ENCODE data around the gene RHBDF1. TPM values are rescaled to one million over a fixed set of nuclear protein-coding genes. Genes with fewer than 3 reads are reported as not detected.

Gene RHBDF1
- total RNA-seq, 1 experiment from 2014 or later = 26.3 TPM

DNA sequence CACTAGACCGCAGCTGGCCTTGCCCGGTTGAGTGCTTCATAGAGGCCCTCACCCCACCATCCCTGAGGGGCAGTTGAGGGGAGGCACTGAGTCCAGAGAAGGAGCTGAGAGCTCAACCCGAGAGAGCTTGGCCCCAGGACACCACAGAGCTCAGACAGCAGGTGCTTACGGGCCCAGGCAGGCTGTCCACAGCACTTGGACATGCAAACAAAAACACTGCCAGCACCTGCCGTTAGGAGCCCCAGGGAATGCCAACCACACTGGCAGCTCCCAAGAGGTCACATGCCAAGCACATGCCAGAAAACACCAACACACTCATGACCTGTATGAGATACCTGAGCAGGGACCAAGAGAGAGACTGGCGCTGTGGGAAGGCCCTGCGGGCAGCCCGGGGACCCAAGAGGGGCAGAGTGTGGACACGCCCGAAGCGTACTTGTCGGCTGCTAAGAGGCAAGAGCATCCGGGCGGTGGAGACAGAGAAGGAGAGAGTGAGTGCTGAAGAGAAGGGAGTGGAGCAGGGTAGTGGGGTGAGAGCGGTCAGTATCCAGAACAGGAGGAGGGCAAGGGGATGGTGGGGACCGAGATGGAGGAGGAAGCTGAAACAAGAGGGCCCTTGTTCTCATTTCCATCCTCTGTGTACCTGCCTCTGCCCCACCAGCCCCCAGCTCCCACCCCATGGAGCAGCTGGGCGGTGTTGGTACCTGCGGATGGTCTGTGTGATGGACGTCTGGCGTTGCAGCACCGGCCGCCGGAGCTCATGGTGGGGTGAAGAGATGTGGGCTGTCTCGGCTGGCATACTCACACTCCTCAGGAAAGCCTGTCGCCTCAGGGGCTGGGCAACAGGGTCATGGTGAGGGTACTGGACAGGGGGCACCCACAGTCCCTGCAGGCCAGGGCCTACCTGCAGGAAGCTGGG lies 8.2 kb downstream of the RHBDF1 start:
- TF ChIP-seq, protein P1, sequence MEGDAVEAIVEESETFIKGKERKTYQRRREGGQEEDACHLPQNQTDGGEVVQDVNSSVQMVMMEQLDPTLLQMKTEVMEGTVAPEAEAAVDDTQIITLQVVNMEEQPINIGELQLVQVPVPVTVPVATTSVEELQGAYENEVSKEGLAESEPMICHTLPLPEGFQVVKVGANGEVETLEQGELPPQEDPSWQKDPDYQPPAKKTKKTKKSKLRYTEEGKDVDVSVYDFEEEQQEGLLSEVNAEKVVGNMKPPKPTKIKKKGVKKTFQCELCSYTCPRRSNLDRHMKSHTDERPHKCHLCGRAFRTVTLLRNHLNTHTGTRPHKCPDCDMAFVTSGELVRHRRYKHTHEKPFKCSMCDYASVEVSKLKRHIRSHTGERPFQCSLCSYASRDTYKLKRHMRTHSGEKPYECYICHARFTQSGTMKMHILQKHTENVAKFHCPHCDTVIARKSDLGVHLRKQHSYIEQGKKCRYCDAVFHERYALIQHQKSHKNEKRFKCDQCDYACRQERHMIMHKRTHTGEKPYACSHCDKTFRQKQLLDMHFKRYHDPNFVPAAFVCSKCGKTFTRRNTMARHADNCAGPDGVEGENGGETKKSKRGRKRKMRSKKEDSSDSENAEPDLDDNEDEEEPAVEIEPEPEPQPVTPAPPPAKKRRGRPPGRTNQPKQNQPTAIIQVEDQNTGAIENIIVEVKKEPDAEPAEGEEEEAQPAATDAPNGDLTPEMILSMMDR (IDR thresholded peaks at IDR 0.05; ENCODE audit: unreplicated experiment) = no peak
- Mint-ChIP-seq H3K36me3 (ENCODE audit: insufficient read depth, unreplicated experiment) (peaks cover 19% of the 10 kb centered on the region), H3K4me1 (ENCODE audit: insufficient read depth, unreplicated experiment) (no peaks in the 10 kb centered on the region), H3K9me3 (ENCODE audit: unreplicated experiment) (no peaks in the 10 kb centered on the region), H3K27ac (ENCODE audit: low read depth, unreplicated experiment) (no peak overlapping the region), H3K4me3 (ENCODE audit: unreplicated experiment) (no peak overlapping the region), H3K27me3 (ENCODE audit: insufficient read depth, unreplicated experiment) (no peaks in the 10 kb centered on the region)
- intact Hi-C loops (cut with micrococcal nuclease) = no loop called here
- no peak for DNase-seq (ENCODE audit: unreplicated experiment)
- BruUV-seq (replicated peaks) = no TSS peak
- ChIA-PET CTCF (interaction anchor here (0.6 to 4.1 kb wide), 11 partner anchors 8 to 1367 kb away, joined by 3 to 89 read pairs (median 11); partner anchors contain the start of genes MPG, PERCC1, POLR3K and SNRNP25), POLR2A (interaction anchor here (1.1 to 1.6 kb wide), 2 partner anchors 11 kb away, joined by 3 to 4 read pairs; partner anchors contain the start of genes POLR3K and SNRNP25)

DNA sequence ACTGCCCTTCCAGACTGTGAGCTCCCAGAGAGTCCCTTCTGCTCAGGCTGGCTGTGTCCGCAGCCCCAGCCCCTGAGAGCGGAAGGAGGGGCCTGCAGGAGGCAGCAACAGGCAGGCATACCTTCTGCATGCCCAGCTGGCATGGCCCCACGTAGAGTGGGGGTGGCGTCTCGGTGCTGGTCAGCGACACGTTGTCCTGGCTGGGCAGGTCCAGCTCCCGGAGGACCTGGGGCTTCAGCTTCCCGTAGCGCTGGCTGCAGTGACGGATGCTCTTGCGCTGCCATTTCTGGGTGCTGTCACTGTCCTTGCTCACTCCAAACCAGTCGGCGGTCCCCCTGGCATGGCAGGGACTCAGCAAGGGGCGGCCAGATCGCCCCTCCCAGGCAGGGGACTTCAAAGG lies 9.0 kb downstream of the RHBDF1 start:
- Mint-ChIP-seq H3K27me3 (ENCODE audit: insufficient read depth, unreplicated experiment) (no peaks in the 10 kb centered on the region), H3K9me3 (ENCODE audit: unreplicated experiment) (no peaks in the 10 kb centered on the region), H3K27ac (ENCODE audit: low read depth, unreplicated experiment) (no peak overlapping the region), H3K4me1 (ENCODE audit: insufficient read depth, unreplicated experiment) (no peaks in the 10 kb centered on the region), H3K4me3 (ENCODE audit: unreplicated experiment) (no peak overlapping the region), H3K36me3 (ENCODE audit: insufficient read depth, unreplicated experiment) (peaks cover 24% of the 10 kb centered on the region)
- no TSS peak for BruUV-seq (replicated peaks)
- TF ChIP-seq, protein P1 (IDR thresholded peaks at IDR 0.05; ENCODE audit: unreplicated experiment) = no peak
- no peak for DNase-seq (ENCODE audit: unreplicated experiment)
- CTCF ChIA-PET = interaction anchor here (1.4 to 3.5 kb wide), 3 partner anchors 10 to 33 kb away, joined by 7 to 89 read pairs (median 10); partner anchors contain the start of genes POLR3K and SNRNP25
- intact Hi-C loops (cut with micrococcal nuclease) = no loop called here
- POLR2A ChIA-PET = interaction anchor here (1.6 kb wide), 1 partner anchor 10 kb away, joined by 4 read pairs; the partner anchor contains the start of genes POLR3K and SNRNP25

DNA sequence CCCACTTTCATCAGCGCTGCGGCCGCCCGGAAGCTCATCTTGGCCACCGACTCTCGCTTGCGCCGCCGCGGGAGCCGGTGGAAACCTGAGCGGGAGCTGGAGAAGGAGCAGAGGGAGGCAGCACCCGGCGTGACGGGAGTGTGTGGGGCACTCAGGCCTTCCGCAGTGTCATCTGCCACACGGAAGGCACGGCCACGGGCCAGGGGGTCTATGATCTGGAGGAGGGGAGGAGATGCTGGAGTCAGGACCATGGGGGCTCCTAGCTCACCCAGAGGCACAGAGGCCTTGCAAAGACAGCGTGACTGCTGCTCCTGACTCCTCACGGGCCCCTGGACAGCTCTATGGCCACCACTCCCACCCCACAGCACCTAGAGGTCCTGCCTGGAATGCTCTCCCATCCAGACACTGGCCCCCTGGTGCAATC lies 9.5 kb downstream of the RHBDF1 start:
- H3K4me1 Mint-ChIP-seq (ENCODE audit: insufficient read depth, unreplicated experiment) = no peaks in the 10 kb centered on the region

More for the DNA sequence above, 9.5 kb downstream of the RHBDF1 start:
- no peaks in the 10 kb centered on the region for H3K9me3 Mint-ChIP-seq (ENCODE audit: unreplicated experiment)
- no peak overlapping the region for H3K4me3 Mint-ChIP-seq (ENCODE audit: unreplicated experiment)
- ChIA-PET CTCF (interaction anchor here (0.6 to 1.4 kb wide), 3 partner anchors 8 to 153 kb away, joined by 3 to 10 read pairs (median 3); no protein-coding TSS in a partner anchor), POLR2A (interaction anchor here (1.6 kb wide), 1 partner anchor 9 kb away, joined by 4 read pairs; the partner anchor contains the start of genes POLR3K and SNRNP25)
- intact Hi-C loops (cut with micrococcal nuclease) = no loop called here
- no peaks in the 10 kb centered on the region for H3K27me3 Mint-ChIP-seq (ENCODE audit: insufficient read depth, unreplicated experiment)
- TF ChIP-seq, protein P1 (IDR thresholded peaks at IDR 0.05; ENCODE audit: unreplicated experiment) = no peak
- BruUV-seq (replicated peaks) = no TSS peak
- peaks cover 28% of the 10 kb centered on the region for H3K36me3 Mint-ChIP-seq (ENCODE audit: insufficient read depth, unreplicated experiment)
- no peak for DNase-seq (ENCODE audit: unreplicated experiment)
- H3K27ac Mint-ChIP-seq (ENCODE audit: low read depth, unreplicated experiment) = no peak overlapping the region
